SU-DHL-6 (cell line): ENCODE data around the gene GREB1L.

ENCODE experiments used
- H2AFZ ChIP-seq: fragments of 200-600 bp; sonication (generic); 2 replicates; pipeline ENCODE4 v1.6.1; 2014; ENCODE audit warnings: low read depth, mild to moderate bottlenecking, moderate library complexity, mixed read lengths, antibody characterized with exemption, low read length; ENCODE audit not compliant: severe bottlenecking
- H3F3A ChIP-seq: fragments of 200-600 bp; shearing (Covaris generic); 2 replicates; pipeline ENCODE4 v1.6.0; 2016; ENCODE audit warnings: antibody characterized with exemption, mild to moderate bottlenecking; ENCODE audit not compliant: insufficient read depth
- H3K27ac ChIP-seq: fragments of 200-600 bp; sonication (generic); 2 replicates; pipeline ENCODE4 v1.5.1; 2016; ENCODE audit warnings: low read depth, mild to moderate bottlenecking, low read length, moderate library complexity, mixed read lengths
- H3K27me3 ChIP-seq: fragments of 200-600 bp; sonication (generic), shearing (Covaris generic); 2 replicates; pipeline ENCODE4 v1.6.0; 2014; ENCODE audit warnings: mild to moderate bottlenecking, low read length
- H3K36me3 ChIP-seq: fragments of 200-600 bp; sonication (generic); 2 replicates; pipeline ENCODE4 v1.6.1; 2014; ENCODE audit warnings: mild to moderate bottlenecking, low read length, mixed read lengths
- H3K4me2 ChIP-seq: fragments of 300-600, 200-600 bp; shearing (Covaris generic), sonication (generic); 2 replicates; pipeline ENCODE4 v1.6.0; 2014; ENCODE audit warnings: low read length, low read depth, mild to moderate bottlenecking; ENCODE audit not compliant: poor library complexity, severe bottlenecking
- H3K4me3 ChIP-seq: fragments of 200-600 bp; sonication (generic); 2 replicates; pipeline ENCODE4 v1.5.1; 2014; ENCODE audit warnings: antibody characterized with exemption, low read length, mild to moderate bottlenecking, mixed read lengths; ENCODE audit not compliant: insufficient read depth, poor library complexity, severe bottlenecking
- H3K79me2 ChIP-seq: fragments of 200-600 bp; sonication (generic); 2 replicates; pipeline ENCODE4 v1.6.1; 2014; ENCODE audit warnings: mild to moderate bottlenecking, low read length, moderate library complexity; ENCODE audit not compliant: insufficient read depth
- H3K9ac ChIP-seq: fragments of 200-600 bp; sonication (generic); 2 replicates; pipeline ENCODE4 v1.7.0; 2014; ENCODE audit warnings: mild to moderate bottlenecking, low read length
- H3K9me2 ChIP-seq: fragments of 200-600 bp; sonication (generic); replicated peaks from 2 replicates; pipeline ENCODE4 v1.6.1; 2014; ENCODE audit warnings: low read length; ENCODE audit not compliant: insufficient read depth
- H3K9me3 ChIP-seq: fragments of 200-600 bp; sonication (generic); 2 replicates; pipeline ENCODE4 v1.6.1; 2014; ENCODE audit warnings: low read length, mixed read lengths; ENCODE audit not compliant: insufficient read depth
- H4K20me1 ChIP-seq: fragments of 200-600 bp; sonication (generic); 2 replicates; pipeline ENCODE4 v1.6.1; 2014; ENCODE audit warnings: low read depth, mild to moderate bottlenecking, antibody characterized with exemption, low read length, moderate library complexity, mixed read lengths
- EZH2phosphoT487 ChIP-seq: fragments of 200-600 bp; sonication (generic), shearing (Covaris generic); conservative IDR thresholded peaks from 2 replicates; pipeline ENCODE4 v1.6.1; 2018; ENCODE audit warnings: mild to moderate bottlenecking, antibody characterized with exemption, low read length, moderate library complexity, mixed read lengths
- TF ChIP-seq, protein P1 (sequence below): fragments of 200-600 bp; sonication (generic); IDR thresholded peaks from one replicate; pipeline ENCODE4 v1.5.1; 2017; ENCODE audit warnings: antibody characterized with exemption, mild to moderate bottlenecking, low read length, moderate library complexity; ENCODE audit not compliant: insufficient read depth, poor library complexity, severe bottlenecking

Gene GREB1L

DNA sequence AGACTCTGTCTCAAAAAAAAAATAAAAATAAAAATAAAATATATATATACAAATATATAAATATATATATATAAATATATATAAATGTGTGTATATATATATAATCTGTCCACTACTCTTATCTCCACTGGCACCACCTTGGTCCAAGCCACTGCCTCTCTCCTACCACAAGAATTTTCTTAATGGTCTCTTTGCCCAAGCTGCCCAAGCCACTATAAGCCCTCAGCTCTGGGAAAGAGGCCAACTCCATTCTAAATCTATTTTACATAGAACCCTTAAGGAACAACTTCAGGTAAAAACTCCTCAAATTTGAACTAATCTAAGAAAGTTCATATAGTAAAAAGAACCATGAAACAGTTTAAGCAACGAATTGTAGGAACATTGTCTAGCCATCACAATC, 45.6 kb upstream of the GREB1L start:
- no peak overlapping the region for H3K27ac ChIP-seq

GRCh38 chr18:21203126-21203525, 38.9 kb upstream of the GREB1L start:
- no peak overlapping the region for H3K4me2 ChIP-seq
- H4K20me1 ChIP-seq, result no peaks in the 10 kb centered on the region
- no peak overlapping the region for H3K9ac ChIP-seq
- peaks cover 3% of the 10 kb centered on the region; the same call in 1 of the 2 replicates for H3K27me3 ChIP-seq
- no peaks in the 10 kb centered on the region for H3K9me3 ChIP-seq
- H3F3A ChIP-seq, result no peaks in the 10 kb centered on the region
- H3K27ac ChIP-seq, result no peak overlapping the region
- H3K4me3 ChIP-seq, result no peak overlapping the region
- H2AFZ ChIP-seq, result no peak overlapping the region
- H3K36me3 ChIP-seq, result no peaks in the 10 kb centered on the region
- no peak for TF ChIP-seq EZH2phosphoT487
- TF ChIP-seq, protein P1, sequence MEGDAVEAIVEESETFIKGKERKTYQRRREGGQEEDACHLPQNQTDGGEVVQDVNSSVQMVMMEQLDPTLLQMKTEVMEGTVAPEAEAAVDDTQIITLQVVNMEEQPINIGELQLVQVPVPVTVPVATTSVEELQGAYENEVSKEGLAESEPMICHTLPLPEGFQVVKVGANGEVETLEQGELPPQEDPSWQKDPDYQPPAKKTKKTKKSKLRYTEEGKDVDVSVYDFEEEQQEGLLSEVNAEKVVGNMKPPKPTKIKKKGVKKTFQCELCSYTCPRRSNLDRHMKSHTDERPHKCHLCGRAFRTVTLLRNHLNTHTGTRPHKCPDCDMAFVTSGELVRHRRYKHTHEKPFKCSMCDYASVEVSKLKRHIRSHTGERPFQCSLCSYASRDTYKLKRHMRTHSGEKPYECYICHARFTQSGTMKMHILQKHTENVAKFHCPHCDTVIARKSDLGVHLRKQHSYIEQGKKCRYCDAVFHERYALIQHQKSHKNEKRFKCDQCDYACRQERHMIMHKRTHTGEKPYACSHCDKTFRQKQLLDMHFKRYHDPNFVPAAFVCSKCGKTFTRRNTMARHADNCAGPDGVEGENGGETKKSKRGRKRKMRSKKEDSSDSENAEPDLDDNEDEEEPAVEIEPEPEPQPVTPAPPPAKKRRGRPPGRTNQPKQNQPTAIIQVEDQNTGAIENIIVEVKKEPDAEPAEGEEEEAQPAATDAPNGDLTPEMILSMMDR, result no peak
- no peaks in the 10 kb centered on the region for H3K79me2 ChIP-seq
- no peaks in the 10 kb centered on the region for H3K9me2 ChIP-seq

More for the DNA sequence above, 45.6 kb upstream of the GREB1L start:
- no peak overlapping the region for H3K9ac ChIP-seq
- H3K4me3 ChIP-seq, result no peak overlapping the region
- no peaks in the 10 kb centered on the region for H3K9me2 ChIP-seq
- no peaks in the 10 kb centered on the region for H3F3A ChIP-seq
- H4K20me1 ChIP-seq, result no peaks in the 10 kb centered on the region
- H3K36me3 ChIP-seq, result no peaks in the 10 kb centered on the region
- TF ChIP-seq, protein P1, result no peak
- no peak for TF ChIP-seq EZH2phosphoT487
- peaks cover 3% of the 10 kb centered on the region; the same call in 1 of the 2 replicates for H3K27me3 ChIP-seq
- no peak overlapping the region for H2AFZ ChIP-seq
- H3K9me3 ChIP-seq, result no peaks in the 10 kb centered on the region
- H3K79me2 ChIP-seq, result no peaks in the 10 kb centered on the region
- H3K4me2 ChIP-seq, result no peak overlapping the region

DNA sequence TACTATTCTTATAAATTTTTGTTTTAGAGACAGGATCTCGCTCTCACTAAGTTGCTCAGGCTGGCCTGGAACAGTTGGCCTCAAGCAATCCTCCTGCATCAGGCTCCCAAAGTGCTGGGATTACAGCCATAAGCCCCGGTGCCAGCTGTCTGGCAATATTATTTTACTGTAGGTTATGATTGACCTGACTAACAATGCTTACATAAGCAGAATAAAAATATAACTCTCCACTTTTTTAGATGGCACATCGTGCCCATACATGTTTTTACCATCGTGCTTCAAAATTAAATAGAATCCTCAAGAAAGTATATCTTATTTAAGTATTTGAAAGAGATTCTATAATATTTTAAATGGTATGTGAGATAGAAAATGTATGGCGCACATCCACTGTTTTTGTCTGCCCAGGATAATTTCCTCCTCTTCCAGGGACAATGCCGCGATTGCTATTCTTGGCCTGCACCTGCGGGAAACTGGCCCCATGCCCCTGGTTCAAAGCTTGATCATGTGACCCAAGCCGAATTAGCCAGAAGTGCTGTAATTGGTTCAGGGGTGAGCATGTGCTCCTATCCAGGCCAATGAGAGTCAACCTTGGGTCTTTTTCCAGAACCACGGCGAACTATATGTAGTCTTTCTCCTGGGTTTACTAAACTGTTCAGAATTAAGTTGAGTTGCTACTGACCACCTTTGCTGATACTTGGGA, 38.3 kb upstream of the GREB1L start:
- H3K27ac ChIP-seq, result no peak overlapping the region
- no peak overlapping the region for H3K4me2 ChIP-seq
- no peaks in the 10 kb centered on the region for H3K9me3 ChIP-seq
- TF ChIP-seq, protein P1, result no peak
- no peak for TF ChIP-seq EZH2phosphoT487
- H3K9me2 ChIP-seq, result no peaks in the 10 kb centered on the region
- no peaks in the 10 kb centered on the region for H3K36me3 ChIP-seq
- no peaks in the 10 kb centered on the region for H3K79me2 ChIP-seq
- H2AFZ ChIP-seq, result no peak overlapping the region
- no peak overlapping the region for H3K9ac ChIP-seq
- peaks cover 3% of the 10 kb centered on the region; the same call in 1 of the 2 replicates for H3K27me3 ChIP-seq
- no peak overlapping the region for H3K4me3 ChIP-seq
- H3F3A ChIP-seq, result no peaks in the 10 kb centered on the region
- H4K20me1 ChIP-seq, result no peaks in the 10 kb centered on the region
